ENCODE data around the gene FBN1.

Gene FBN1

GRCh38 chr15:48456134-48456533 is 189.4 kb downstream of the FBN1 start:
- Histone ChIP-seq H3K27me3 (ENCODE audit: control insufficient read depth, insufficient read depth, low read length) (no peaks in the 10 kb centered on the region), H2AFZ (no peak overlapping the region), H3K4me2 (ENCODE audit: low read length) (no peak overlapping the region), H3K4me3 (ENCODE audit: low read depth, low read length) (no peak overlapping the region), H3K9me3 (ENCODE audit: control insufficient read depth, low read length) (no peaks in the 10 kb centered on the region), H3K27ac (no peak overlapping the region), H3K4me1 (peaks cover 2% of the 10 kb centered on the region), H3K79me2 (no peaks in the 10 kb centered on the region), H3K36me3 (ENCODE audit: control insufficient read depth, insufficient read depth, low read length) (no peaks in the 10 kb centered on the region), H3K9ac (no peak overlapping the region)
- TF ChIP-seq CTCF (IDR thresholded peaks at IDR 0.05), result no peak

GRCh38 chr15:48451736-48452135 is 193.8 kb downstream of the FBN1 start:
- no peak overlapping the region for H2AFZ ChIP-seq
- no peak overlapping the region for H3K27ac ChIP-seq
- no peaks in the 10 kb centered on the region for H3K36me3 ChIP-seq (ENCODE audit: control insufficient read depth, insufficient read depth, low read length)
- H3K9me3 ChIP-seq (ENCODE audit: control insufficient read depth, low read length), result no peaks in the 10 kb centered on the region
- no peak overlapping the region for H3K4me2 ChIP-seq (ENCODE audit: low read length)
- H3K4me1 ChIP-seq, result peaks cover 6% of the 10 kb centered on the region
- no peak for TF ChIP-seq CTCF (IDR thresholded peaks at IDR 0.05)
- H3K79me2 ChIP-seq, result no peaks in the 10 kb centered on the region
- H3K27me3 ChIP-seq (ENCODE audit: control insufficient read depth, insufficient read depth, low read length), result no peaks in the 10 kb centered on the region
- no peak overlapping the region for H3K9ac ChIP-seq
- H3K4me3 ChIP-seq (ENCODE audit: low read depth, low read length), result no peak overlapping the region

- H3K36me3 ChIP-seq (ENCODE audit: control insufficient read depth, insufficient read depth, low read length), result no peaks in the 10 kb centered on the region
- H3K4me1 ChIP-seq, result peaks cover 6% of the 10 kb centered on the region
- H3K27me3 ChIP-seq (ENCODE audit: control insufficient read depth, insufficient read depth, low read length), result no peaks in the 10 kb centered on the region
- H2AFZ ChIP-seq, result no peak overlapping the region
- no peak overlapping the region for H3K4me3 ChIP-seq (ENCODE audit: low read depth, low read length)
- no peak overlapping the region for H3K9ac ChIP-seq
- H3K9me3 ChIP-seq (ENCODE audit: control insufficient read depth, low read length), result no peaks in the 10 kb centered on the region
- TF ChIP-seq CTCF (IDR thresholded peaks at IDR 0.05), result no peak
- H3K4me2 ChIP-seq (ENCODE audit: low read length), result no peak overlapping the region
- no peak overlapping the region for H3K27ac ChIP-seq
- no peaks in the 10 kb centered on the region for H3K79me2 ChIP-seq
These were observed 194.3 kb downstream of the FBN1 start for GRCh38 chr15:48451241-48451640.

- Histone ChIP-seq H3K79me2 (no peaks in the 10 kb centered on the region), H2AFZ (no peak overlapping the region), H3K4me1 (peaks cover 6% of the 10 kb centered on the region), H3K27me3 (ENCODE audit: control insufficient read depth, insufficient read depth, low read length) (no peaks in the 10 kb centered on the region), H3K9me3 (ENCODE audit: control insufficient read depth, low read length) (no peaks in the 10 kb centered on the region), H3K4me3 (ENCODE audit: low read depth, low read length) (no peak overlapping the region), H3K4me2 (ENCODE audit: low read length) (no peak overlapping the region), H3K9ac (no peak overlapping the region), H3K27ac (no peak overlapping the region), H3K36me3 (ENCODE audit: control insufficient read depth, insufficient read depth, low read length) (no peaks in the 10 kb centered on the region)
- TF ChIP-seq CTCF (IDR thresholded peaks at IDR 0.05), result no peak
These were observed 195.8 kb downstream of the FBN1 start for GRCh38 chr15:48449734-48450133.

- Histone ChIP-seq H3K4me2 (ENCODE audit: low read length) (no peak overlapping the region), H2AFZ (no peak overlapping the region), H3K4me1 (peaks cover 6% of the 10 kb centered on the region), H3K9me3 (ENCODE audit: control insufficient read depth, low read length) (no peaks in the 10 kb centered on the region), H3K79me2 (no peaks in the 10 kb centered on the region), H3K4me3 (ENCODE audit: low read depth, low read length) (no peak overlapping the region), H3K36me3 (ENCODE audit: control insufficient read depth, insufficient read depth, low read length) (no peaks in the 10 kb centered on the region), H3K27ac (no peak overlapping the region), H3K9ac (no peak overlapping the region), H3K27me3 (ENCODE audit: control insufficient read depth, insufficient read depth, low read length) (no peaks in the 10 kb centered on the region)
- TF ChIP-seq CTCF (IDR thresholded peaks at IDR 0.05), result no peak
These were observed 197.9 kb downstream of the FBN1 start for GRCh38 chr15:48447657-48448056.

All from parathyroid adenoma (tissue), 2 donors.